Measurements from ENCODE around the gene MYO1D.
"Not testable (repeated sequence)": the region's sequence is repeated elsewhere in the genome, so short reads cannot be mapped to it uniquely, and the experiment has no call there.

MYO1D gene

GRCh38 chr17:32529604-32530003 is 347.3 kb downstream of the MYO1D start:
- TF ChIP-seq CTCF (IDR thresholded peaks at IDR 0.05; ENCODE audit: control insufficient read depth, extremely low read depth, insufficient read depth) = no peak
- H3K4me3 ChIP-seq (ENCODE audit: low read depth, low read length) = no peak overlapping the region
- DNase-seq (ENCODE audit: low read depth) = no peak

DNA sequence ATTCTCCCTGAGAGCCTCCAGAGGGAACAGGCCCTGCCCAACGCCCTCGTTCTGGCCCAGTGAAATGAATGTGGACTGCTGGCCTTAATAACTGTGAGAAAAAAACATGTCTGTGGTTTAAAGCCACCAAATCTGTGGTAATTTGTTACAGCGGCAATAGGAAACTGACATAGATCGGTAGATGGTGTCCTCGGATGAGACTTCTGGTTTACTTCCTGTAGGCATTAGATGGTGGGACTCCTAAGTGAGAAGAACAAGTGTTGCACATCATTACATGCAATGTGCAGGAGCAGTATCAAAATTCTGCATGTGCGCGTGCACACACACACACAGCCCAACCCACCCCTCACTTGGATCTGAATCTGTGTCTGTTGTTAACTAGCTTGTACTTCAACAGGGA is 348.1 kb downstream of the MYO1D start:
- no peak for TF ChIP-seq CTCF (IDR thresholded peaks at IDR 0.05; ENCODE audit: control insufficient read depth, extremely low read depth, insufficient read depth)
- H3K4me3 ChIP-seq (ENCODE audit: low read depth, low read length) = no peak overlapping the region
- DNase-seq (ENCODE audit: low read depth) = no peak

GRCh38 chr17:32527146-32527545 is 349.8 kb downstream of the MYO1D start:
- no peak for TF ChIP-seq CTCF (IDR thresholded peaks at IDR 0.05; ENCODE audit: control insufficient read depth, extremely low read depth, insufficient read depth)
- DNase-seq (ENCODE audit: low read depth) = no peak
- H3K4me3 ChIP-seq (ENCODE audit: low read depth, low read length) = no peak overlapping the region

DNA sequence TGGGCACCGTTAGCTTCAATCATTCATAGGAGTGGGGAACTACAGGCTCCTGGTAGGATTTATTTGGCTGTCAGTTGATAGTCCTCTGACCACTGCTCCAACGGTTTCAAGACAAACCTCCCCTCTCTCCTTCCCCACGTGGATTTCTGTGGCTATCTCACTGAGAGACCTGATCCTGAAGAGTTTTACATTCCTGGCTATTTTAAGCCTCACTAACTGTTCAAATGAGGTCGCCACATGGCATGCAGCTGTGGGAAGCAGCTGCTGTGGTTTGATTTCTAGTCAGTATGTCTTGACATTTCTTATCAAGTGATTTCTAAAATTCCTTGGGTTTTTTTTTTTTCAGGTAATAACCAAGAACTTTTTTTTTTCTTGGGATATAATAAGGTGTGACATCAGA is 351.8 kb downstream of the MYO1D start:
- no peak overlapping the region for H3K4me3 ChIP-seq (ENCODE audit: low read depth, low read length)
- no peak for DNase-seq (ENCODE audit: low read depth)
- TF ChIP-seq CTCF (IDR thresholded peaks at IDR 0.05; ENCODE audit: control insufficient read depth, extremely low read depth, insufficient read depth) = no peak

DNA sequence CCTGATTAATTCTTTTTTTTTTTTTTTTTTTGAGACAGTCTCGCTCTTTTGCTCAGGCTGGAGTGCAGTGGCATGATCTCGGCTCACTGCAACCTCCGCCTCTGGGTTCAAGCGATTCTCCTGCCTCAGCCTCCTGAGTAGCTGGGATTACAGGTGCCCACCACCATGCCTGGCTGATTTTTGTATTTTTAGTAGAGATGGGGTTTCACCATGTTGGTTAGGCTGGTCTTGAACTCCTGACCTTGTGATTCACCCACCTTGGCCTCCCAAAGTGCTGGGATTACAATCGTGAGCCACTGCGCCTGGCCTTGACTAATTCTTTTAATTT is 352.4 kb downstream of the MYO1D start:
- not testable (repeated sequence) for H3K4me3 ChIP-seq (ENCODE audit: low read depth, low read length); DNase-seq (ENCODE audit: low read depth)

- DNase-seq (ENCODE audit: low read depth) = no peak
- no peak for TF ChIP-seq CTCF (IDR thresholded peaks at IDR 0.05; ENCODE audit: control insufficient read depth, extremely low read depth, insufficient read depth)
- no peak overlapping the region for H3K4me3 ChIP-seq (ENCODE audit: low read depth, low read length)
These were observed 352.9 kb downstream of the MYO1D start for GRCh38 chr17:32523827-32524552.

DNA sequence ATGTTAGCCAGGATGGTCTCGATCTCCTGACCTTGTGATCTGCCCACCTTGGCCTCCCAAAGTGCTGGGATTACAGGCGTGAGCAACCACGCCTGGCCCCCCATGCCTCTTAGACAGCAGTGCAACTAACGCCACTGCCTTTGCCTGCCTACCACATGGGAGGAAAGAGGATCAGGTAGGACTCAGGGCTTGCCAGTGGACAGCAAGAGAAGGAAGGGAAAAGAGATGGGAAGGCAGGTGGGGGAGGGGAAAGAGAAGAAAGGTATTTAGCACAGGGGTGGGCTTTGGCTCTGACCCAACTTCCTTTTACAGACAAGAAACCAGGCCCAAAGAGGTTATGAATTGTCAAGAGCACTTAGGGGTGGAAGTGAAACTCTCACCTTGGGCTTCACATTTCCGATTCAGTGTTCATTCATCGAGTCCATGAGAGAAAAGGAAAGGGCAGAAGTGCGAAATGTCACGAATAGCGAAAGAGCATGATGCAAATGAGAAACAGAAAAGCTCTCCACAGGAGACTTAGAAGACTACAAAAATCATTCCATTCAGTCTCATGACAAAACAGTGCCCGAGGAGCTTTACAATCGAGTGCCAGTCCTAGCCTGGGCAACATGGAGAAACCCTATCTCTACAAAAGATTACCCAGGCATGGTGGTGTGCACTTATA is 353.8 kb downstream of the MYO1D start:
- no peak overlapping the region for H3K4me3 ChIP-seq (ENCODE audit: low read depth, low read length)
- TF ChIP-seq CTCF (IDR thresholded peaks at IDR 0.05; ENCODE audit: control insufficient read depth, extremely low read depth, insufficient read depth) = no peak
- DNase-seq (ENCODE audit: low read depth) = no peak
